Right renal cortex interstitium (tissue), 3 donors: ENCODE measurements around the gene ALDH2. TPM values are rescaled to one million over a fixed set of nuclear protein-coding genes. Genes with fewer than 3 reads are reported as not detected.
"Not testable (repeated sequence)": the region's sequence is repeated elsewhere in the genome, so short reads cannot be mapped to it uniquely, and the experiment has no call there.

Source experiments
- DNase-seq, 3 donors: peaks; one replicate each; pipeline ENCODE4 v3.0.0-alpha.2; 2013; ENCODE audit warnings: low read depth in 3 of 3, low spot score in 2 of 3
- polyA plus RNA-seq, 3 donors: library from polyadenylated mRNA; unstranded; fragments of 120-200 nt; gene quantifications; one replicate each; pipeline ENCODE4 v1.2.1, GENCODE V29; 2013; ENCODE audit not compliant: insufficient read length in 3 of 3

The ALDH2 gene
- polyA plus RNA-seq, 3 donors = 92.6 to 118 (median 97.9) TPM

DNA sequence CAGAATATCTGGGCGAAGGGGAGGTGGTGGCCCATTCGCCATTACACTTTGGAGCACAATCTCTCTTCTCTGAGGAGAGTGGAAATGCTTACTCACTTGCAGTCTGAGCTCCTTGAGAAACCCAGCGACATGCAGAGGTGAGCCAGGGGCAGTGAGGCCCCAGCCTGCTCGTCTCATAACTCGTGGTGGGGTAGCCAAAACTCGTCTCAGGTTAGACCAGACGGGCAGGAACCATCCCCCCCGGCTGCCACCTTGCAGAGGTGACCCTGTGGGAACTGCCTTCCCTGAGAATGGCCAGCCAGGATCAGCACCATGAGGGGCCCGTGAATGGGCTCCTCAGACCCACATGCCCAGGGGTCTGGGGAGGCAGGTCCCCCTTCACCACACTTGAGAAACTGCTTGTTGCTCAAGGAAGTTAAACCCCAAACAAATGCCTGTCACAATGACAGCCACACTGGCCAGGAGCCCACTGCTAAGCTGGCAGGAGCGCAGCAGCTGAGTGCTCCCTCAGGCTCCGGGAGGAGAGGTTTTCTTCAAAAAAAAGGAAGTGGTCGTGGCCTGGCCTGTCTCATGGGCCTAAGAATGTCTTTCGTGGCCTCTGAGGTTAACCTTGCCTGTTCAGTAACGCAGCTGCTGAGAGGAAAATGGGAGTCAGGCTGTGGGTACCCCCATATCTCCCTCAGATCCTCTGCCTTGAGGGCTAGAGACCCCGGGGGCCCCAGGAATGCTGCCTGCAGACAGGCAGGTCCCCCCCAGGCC is 9.2 kb upstream of the ALDH2 start:
- no peak for DNase-seq

DNA sequence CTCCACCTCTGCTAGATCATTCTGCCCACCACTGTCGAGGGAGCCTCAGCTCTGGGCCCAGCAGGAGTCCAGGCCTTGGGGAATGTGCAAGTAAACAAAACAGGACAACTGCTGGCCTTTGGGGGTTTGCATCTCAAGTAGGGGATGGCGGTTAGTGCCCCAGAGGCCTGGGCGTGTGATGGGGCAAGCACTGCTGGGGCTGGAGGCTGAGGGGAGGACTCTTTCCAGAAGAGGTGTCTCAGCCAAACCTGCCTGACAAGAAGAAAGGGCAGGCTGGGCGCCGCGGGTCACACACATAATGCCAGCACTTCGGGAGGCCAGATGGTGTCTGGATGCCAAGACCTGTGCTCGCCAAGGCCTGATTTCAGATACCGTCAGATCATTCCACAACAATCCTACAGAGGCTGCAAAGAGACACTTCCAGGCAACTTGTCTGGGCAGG is 8.6 kb upstream of the ALDH2 start:
- no peak for DNase-seq

DNA sequence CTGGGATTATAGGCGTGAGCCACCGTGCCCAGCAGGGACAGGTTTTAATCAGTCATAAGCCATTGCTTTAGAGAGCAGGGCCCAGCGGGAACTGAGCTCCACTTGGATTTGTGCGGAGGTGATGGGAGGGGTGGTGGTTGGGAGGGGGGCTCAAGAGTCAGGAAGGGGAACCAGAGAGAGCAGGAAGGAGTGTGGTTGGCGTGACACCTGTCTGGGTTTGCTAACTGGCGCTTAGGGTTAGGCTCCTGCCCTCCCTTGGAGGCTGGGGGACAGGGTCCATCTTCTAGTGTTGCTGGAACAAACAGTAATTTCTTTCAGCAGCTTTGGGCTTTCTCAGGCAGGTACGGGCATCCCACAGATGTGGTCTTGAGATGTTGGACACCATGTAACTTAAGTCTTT is 7.5 kb upstream of the ALDH2 start:
- no peak for DNase-seq

DNA sequence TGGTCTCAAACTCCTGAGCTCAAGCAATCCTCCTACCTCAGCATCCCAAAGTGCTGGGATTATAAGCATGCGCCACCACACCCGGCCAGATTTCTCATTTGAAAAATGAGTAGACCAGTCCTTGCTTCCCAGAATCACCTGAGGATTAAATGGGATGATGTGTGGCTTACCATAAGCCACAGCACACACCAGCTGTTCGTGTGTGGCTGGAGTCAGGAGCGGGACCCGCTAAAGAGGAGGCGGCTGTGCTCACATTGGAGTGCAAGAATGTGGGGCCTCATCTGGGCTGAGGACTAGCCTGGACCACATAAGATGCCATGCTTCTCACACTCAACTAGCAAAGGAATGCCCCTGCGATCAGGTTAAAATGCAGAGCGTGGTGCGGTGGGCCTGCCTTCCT is 6.7 kb upstream of the ALDH2 start:
- no peak for DNase-seq

DNA sequence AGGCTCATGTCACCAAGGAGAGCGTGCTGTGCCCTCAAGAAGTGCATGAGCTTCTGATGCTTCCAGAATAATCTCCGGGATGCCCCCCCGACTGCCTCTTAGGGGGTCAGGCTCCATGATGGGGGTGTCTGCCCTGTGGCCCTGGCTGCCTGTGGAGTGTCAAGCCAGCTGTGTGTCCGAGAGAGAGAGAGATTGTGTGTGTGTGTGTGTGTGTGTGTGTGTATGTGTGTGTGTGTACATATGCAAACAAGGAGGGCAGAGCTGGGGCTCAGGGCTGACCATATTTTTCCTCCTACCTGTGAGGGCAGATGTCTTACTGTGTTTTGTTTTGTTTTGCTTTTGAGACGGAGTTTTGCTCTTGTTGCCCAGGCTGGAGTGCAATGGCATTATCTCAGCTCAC is 5.6 kb upstream of the ALDH2 start:
- no peak for DNase-seq

DNA sequence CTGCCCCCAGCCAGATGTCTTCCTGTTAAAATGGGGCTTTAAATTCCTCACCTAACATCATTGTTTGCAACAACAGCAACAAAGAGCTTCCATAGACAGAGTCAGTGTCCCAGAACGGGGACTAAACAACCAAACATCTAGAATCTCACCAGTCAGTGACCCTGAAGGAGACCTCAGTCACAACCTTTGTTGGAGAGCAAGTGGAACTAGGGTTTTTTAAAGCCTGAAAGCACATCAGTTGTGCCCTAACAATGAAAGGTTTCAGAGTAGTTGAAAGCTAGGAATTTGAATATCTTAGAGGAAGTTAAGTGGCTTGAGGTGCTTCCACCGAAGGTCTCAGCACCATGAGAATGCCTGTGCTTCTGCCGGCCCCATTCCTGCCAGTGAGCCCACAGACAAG is 5.0 kb upstream of the ALDH2 start:
- no peak for DNase-seq

DNA sequence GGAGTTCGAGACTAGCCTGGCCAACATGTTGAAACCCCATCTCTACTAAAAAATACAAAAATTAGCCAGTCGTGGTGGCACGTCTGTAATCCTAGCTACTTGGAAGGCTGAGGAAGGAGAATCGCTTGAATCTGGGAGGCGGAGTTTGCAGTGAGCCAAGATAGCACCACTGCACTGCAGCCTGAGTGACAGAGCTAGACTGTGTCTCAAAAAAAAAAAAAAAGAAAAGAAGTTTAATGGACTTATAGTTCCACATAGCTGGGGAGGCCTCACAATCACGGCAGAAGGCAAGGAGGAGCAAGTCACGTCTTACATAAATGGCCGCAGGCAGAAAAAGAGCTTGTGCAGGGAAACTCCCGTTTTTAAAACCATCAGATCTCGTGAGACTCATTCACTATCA is 3.2 kb upstream of the ALDH2 start:
- not testable (repeated sequence) for DNase-seq

DNA sequence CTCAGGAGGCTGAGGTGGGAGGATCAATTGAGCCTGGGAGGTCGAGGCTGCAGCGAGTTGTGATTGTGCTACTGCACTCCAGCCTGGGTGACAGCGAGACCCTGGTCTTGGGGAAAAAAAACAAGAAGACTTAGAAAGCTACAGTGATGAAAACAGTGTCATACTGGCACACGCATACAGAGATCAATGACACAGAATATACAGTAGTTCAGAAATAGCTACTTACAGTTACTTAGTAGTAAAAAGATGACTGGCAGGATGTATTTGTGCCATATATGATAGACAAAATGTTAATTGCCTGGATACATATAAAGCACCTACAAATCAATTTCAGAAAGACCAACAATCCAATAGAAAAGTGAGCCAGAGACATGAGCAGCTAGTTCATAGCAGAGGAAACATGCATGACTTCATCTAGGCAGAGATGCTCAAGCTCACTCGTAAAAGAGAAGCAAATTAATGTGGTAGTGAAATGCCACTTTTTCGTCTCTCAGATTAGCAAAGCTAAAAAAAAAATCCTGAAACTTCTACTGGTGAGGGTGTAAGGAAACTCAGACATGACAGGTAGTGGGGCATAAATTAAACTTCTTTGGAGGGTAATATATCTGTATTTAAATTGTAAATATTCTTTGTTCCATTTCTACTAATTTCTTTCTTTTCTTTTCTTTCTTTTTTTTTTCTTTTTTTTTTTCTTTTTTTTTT is 2.5 kb upstream of the ALDH2 start:
- DNase-seq = no peak

DNA sequence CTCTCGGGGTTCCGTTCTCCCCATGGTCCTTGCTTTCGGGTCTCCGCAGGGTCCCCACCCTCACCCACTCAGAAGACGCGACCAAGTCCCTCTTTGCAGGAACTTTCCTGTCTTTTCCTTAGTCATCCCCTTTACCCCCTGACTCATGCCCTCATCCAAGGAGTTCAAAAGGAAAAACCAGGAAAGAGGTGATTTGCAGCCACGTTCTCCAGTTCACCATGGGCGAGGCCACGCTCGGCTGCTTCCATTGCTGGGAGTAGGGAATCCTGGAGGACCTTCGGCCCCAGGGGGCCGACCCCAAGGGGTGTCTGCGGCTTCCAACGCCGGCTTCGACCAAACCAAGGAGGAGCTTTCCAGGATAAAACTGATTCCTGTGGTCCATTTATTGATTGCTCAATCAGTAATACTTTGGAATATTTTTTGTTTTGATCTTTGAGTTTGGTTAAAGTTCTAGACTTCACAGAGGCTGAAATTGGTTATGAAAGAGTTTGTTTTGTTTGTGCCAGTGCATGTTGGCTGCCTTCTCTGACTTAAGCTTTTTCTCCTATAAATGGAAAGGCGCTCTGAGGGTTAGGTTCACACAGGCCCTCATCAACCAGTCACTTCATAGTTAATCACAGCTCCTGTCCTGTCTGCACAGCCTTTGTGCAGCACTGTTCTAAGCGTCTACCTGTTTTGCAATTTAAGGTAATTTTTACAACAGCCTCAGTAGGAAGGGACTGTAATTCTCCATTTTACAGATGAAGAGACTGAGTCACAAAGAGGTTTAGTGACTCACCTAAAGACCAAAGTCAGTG is 827 bp downstream of the ALDH2 start:
- no peak for DNase-seq

DNA sequence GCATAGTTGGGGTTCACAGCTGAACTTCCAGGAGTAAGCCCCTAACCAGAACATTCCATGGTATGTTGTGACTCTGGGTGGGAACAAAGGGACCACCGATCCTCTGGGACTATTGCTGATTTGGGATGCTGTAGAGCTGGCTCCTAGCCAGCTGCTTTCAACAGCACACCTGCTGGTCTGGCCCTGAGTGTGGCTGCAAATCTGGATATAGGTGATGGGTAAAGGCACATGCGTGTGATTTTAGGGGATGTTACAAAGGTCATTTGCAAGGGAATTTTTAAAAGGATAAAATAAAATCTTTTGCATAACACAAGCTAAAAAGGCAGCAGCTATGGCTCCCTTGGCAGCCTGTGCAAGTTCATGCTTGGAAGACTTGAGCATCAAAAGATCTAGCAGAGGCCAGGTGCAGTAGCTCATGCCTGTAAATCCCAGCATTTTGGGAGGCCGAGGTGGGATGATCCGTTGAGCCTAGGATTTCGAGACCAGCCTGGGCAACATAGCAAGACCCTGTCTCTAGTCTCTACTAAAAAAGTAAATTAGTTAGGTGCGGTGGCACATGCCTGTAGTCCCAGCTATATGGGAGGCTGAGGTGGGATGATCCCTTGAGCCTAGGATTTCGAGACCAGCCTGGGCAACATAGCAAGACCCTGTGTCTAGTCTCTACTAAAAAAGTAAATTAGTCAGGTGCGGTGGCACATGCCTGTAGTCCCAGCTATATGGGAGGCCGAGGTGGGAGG is 1.6 kb downstream of the ALDH2 start:
- DNase-seq = no peak

DNA sequence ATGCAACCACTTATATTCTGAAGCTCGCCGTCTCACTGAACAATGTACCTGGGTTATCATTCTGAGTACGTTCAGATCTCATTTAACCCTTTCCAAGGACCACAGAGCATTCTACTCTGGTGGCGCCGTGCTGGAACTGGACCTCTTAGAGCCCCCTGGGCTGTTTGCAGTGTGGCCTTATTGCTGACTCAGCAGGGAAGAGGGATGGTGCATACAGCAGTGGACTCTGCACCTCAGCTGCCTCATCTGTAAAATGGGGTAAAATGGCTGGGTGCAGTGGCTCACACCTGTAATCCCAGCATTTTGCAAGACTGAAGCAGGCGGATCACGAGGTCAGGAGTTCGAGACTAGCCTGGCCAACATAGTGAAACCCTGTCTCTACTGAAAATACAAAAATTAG is 2.9 kb downstream of the ALDH2 start:
- no peak for DNase-seq

DNA sequence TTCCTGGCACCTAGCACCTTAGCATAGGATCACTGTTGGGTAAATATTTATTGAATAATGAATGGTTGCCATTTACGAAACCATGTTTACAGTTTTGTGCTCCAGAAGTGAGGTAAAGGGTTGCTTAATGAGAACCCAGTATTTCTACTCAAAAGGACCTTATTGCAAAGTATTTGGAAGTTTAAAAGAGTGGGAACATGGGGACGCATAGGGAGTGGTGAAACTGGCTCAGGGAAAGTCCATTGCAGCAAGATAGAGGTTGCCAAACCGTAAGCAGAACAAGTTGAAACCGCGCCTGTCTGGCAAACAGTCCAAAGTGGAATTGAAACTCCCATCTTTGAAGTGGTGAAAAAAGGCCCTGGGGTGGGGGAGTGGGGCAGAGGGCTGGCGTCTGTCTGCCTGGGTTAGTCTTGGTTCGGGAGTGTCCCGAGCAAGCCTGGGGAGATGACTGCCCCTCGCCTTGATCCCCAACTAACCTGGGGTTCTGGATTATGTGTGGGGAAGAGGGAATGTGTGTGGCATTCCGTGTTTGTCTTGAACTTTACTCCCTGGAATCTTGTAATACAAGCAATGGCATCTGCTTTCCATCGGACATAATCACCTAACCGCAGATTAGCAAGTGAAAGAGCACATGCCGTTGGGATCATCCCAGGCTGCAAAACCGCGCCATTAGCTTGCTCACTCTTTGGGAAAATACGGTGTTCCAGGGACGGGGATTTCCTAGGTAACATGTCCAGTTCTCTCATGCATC is 7.2 kb downstream of the ALDH2 start:
- DNase-seq = no peak

DNA sequence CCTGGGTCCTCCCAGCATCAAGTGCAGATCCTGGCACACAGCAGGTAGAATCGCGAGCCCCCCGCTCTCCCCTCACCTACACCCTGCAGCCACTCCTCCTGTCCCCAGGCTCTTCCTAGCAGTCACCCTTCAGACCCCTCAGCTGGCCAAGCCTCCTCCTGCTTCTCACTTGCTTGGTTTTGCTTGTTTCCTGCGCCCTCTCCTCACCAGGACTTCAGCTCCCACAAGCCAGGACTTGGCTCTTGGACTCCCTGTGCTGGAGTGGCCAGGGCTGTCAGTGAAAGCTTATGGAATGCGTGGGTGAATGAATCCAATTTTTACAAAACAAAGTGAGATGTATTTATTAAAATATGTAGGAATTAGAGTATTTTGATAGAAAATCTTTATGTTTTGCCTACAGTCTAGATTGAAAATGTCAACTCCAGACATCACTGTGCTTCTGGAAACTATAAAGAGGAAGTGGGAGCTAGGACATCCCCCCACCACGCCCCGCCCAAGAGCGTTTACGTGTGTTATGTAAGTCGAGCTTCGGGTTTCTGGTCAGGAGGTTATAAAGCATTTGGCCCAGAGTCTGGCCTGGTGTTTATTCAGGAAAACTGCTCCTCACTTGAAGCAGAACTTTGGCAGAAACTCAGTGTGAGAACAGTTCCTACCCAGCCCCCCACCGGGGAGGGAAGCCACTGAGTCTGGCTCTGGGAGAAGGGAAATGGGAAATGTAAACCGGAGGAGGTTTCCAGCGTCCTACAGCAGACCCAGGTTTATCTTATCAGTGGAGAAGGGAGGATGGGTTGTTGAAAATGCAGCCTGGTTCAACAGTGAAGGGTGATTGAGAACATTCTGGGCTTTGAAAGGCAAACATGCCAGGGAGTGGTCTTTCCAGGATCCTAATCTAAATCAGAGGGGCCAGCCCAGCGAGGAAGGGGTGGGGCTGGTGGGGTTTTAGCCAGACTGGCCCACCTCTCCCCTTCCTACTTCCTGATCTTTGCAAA is 8.8 kb downstream of the ALDH2 start:
- DNase-seq = peak; percentile 77 to 82 (median 77)

DNA sequence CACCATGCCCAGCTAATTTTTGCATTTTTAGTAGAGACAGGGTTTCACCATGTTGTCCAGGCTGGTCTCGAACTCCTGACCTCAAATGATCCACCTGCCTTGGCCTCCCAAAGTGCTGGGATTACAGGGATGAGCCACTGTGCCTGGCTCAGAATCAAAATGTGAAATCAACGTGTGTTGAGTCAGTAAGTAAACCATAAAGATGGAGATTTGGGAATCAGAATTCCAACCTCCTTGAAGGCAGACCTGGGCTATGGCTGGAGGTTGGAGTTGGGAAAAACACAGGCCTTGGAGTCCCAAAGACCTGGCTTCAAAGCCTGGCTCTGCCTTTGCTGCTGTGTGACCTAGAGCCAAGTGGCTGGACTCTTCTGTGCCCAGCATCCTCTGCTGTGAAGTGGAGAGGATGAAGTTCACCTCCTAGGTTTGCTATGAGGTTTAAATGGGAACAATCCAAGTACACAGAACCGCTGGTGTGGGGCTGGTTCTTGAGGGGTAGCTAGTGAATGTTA is 10.2 kb downstream of the ALDH2 start:
- DNase-seq = no peak

DNA sequence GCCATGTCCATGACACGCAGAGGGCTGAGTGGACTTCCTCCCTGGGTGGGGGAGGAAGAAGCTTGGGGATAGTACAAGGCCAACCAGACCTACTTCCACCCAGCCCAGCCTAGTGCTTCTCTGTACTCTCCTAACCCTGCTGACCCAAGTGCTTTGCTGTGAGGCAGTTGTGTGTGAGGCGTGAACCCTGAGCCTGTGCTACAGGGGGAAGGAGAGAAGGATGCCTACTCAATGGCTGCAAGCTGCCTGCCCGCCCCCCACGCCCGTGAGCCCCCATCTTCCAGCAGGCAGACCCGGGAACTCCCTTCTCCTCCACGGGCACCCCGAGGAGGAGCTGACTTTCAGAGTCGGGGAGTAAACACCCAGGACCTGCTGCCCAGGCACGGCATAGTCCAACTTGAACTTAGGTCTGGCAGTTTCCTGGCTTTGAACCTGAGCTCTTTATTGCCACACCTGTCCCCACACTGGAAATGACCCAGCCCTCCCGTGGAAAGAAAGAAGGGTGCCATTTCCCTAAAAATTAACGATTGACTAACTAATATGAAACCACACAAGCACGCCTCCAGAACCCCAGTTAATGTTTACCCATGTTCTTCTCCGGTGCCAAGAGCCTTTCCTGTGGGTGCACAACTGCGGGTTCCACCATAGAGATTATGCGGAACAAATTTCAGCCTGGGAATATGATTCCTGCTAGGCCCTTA is 10.8 kb downstream of the ALDH2 start:
- DNase-seq = no peak

DNA sequence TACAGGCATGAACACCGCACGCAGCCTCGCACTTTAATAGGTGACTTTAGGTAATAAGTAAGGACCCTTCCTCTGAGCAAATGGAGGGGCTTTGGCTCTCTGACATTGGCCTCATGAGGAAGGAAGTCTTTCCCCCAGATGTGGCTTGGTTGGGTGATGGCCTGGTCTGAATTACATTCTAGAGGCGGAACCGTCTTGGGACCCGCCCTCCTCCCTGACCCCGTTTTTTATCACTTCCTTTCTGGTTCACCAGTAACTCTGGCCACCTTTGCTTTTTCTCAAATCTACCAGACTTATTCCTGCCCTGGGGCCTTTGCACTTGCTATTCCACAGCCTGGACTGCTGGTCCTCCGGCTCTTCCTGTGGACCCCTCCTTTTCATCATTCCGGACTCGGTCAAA is 13.4 kb downstream of the ALDH2 start:
- no peak for DNase-seq

DNA sequence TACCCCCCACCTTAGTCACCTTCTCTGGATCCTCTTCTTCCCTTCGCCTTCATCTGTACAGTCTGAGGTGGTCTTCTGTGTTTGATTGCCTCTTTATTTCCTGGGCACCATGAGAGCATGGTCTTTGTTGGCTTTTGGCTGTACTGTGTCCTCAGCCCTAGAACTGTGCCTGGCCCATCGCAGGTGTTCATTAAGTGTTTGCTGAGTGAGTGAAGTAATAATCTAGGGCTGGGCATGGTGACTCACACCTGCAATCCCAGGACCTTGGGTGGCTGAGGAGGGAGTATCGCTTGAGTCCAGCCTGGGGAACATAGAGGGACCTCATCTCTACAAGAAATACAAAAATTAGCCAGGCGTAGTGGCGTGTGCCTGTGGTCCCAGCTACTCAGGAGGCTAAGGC is 13.9 kb downstream of the ALDH2 start:
- DNase-seq = no peak

DNA sequence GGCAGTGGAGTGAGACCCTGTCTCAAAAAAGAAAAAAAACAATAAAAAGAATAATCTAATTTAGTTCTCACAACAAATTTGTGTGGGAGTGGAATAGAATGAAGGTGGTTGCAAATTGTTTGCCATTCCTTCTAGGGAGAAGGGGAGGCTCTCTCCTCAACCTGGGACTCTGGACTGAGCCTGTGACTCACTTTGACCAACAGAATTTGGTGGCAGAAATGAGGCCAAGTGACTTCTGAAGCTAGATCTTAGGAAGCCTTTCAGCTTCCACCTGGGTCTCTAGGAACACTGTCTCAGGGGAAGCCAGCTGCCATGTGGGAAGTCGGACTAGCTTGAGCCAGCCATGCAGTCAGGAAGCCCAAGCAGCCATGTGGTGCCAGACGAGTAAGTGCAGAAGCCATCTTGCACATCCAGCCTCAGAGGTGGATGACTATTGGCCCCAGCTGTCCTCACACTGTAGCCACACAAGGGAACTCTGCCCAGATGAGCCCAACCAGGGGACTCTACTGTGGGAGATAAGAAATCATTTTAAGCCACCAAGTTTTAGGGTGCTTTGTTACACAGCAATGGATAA is 14.4 kb downstream of the ALDH2 start:
- no peak for DNase-seq
